ENCODE data around the gene ZC3H4. TPM values are rescaled to one million over a fixed set of nuclear protein-coding genes. Genes with fewer than 3 reads are reported as not detected.

Gene ZC3H4
- total and polyA plus RNA-seq, 4 donors: 2.9 to 11.8 (median 6.3) TPM

- Histone ChIP-seq H3K9me3 (ENCODE audit: control insufficient read depth in 4 of 4, low read length in 3 of 4) (no peaks in the 10 kb centered on the region), H3K27me3 (ENCODE audit: control insufficient read depth in 4 of 4, insufficient read depth in 4 of 4, low read length in 3 of 4) (no peaks in the 10 kb centered on the region), H3K36me3 (ENCODE audit: control insufficient read depth in 4 of 4, insufficient read depth in 3 of 4, low read depth in 1 of 4, low read length in 3 of 4) (peaks cover 12 to 30% (median 23%) of the 10 kb centered on the region in 4 donors), H3K27ac (ENCODE audit: low read depth in 1 of 2, low read length in 2 of 2) (no peak overlapping the region), H3K9ac (ENCODE audit: low read depth in 1 of 2, low read length in 2 of 2) (no peak overlapping the region), H3K4me1 (ENCODE audit: control insufficient read depth in 4 of 4, insufficient read depth in 4 of 4, low read length in 3 of 4) (no peaks in the 10 kb centered on the region), H3K4me3 (ENCODE audit: low read depth in 1 of 3, low read length in 3 of 3) (no peak overlapping the region)
- 88% methylated on average over 5 of the region's 5 CpGs for WGBS
- no peak for TF ChIP-seq CTCF (IDR thresholded peaks at IDR 0.05; ENCODE audit: low read depth, low read length, missing input control)
- no peak for TF ChIP-seq ATF3 (IDR thresholded peaks at IDR 0.05)
- TF ChIP-seq ZBTB33 (IDR thresholded peaks at IDR 0.05): no peak
- no peak for TF ChIP-seq HNF4A (conservative IDR thresholded peaks at IDR 0.05)
- DNase-seq (ENCODE audit: low spot score): no peak
Measured at GRCh38 chr19:47145639-47146486, 32.3 kb upstream of the ZC3H4 start.

- no peaks in the 10 kb centered on the region for H3K4me1 ChIP-seq (ENCODE audit: control insufficient read depth in 4 of 4, insufficient read depth in 4 of 4, low read length in 3 of 4)
- no peak overlapping the region for H3K27ac ChIP-seq (ENCODE audit: low read depth in 1 of 2, low read length in 2 of 2)
- H3K9ac ChIP-seq (ENCODE audit: low read depth in 1 of 2, low read length in 2 of 2): no peak overlapping the region
- no peaks in the 10 kb centered on the region for H3K9me3 ChIP-seq (ENCODE audit: control insufficient read depth in 4 of 4, low read length in 3 of 4)
- 93% methylated on average over 13 of the region's 13 CpGs for WGBS
- DNase-seq (ENCODE audit: low spot score): no peak
- no peaks in the 10 kb centered on the region for H3K27me3 ChIP-seq (ENCODE audit: control insufficient read depth in 4 of 4, insufficient read depth in 4 of 4, low read length in 3 of 4)
- no peak overlapping the region for H3K4me3 ChIP-seq (ENCODE audit: low read depth in 1 of 3, low read length in 3 of 3)
- H3K36me3 ChIP-seq (ENCODE audit: control insufficient read depth in 4 of 4, insufficient read depth in 3 of 4, low read depth in 1 of 4, low read length in 3 of 4): peaks cover 12 to 22% (median 16%) of the 10 kb centered on the region in 4 donors
- TF ChIP-seq NR2F2 (IDR thresholded peaks at IDR 0.05) (no peak), JUND (IDR thresholded peaks at IDR 0.05) (no peak), YY1 (IDR thresholded peaks at IDR 0.05) (no peak), EGR1 (IDR thresholded peaks at IDR 0.05; ENCODE audit: low read depth in 2 of 2) (no peak), RAD21 (IDR thresholded peaks at IDR 0.05) (no peak), ATF3 (IDR thresholded peaks at IDR 0.05) (no peak), SP1 (IDR thresholded peaks at IDR 0.05) (no peak), REST (IDR thresholded peaks at IDR 0.05) (no peak), ZBTB33 (IDR thresholded peaks at IDR 0.05) (no peak), FOXA1 (IDR thresholded peaks at IDR 0.05) (no peak), RXRA (IDR thresholded peaks at IDR 0.05) (no peak), GABPA (IDR thresholded peaks at IDR 0.05 in 1 of 2, conservative IDR thresholded peaks at IDR 0.05 in 1 of 2) (no peak), TAF1 (conservative IDR thresholded peaks at IDR 0.05) (no peak), FOXA2 (IDR thresholded peaks at IDR 0.05) (no peak), HNF4A (conservative IDR thresholded peaks at IDR 0.05) (no peak), CTCF (IDR thresholded peaks at IDR 0.05; ENCODE audit: low read depth, low read length, missing input control) (no peak), HNF4G (IDR thresholded peaks at IDR 0.05) (no peak)
- TF ChIP-seq, protein P1, sequence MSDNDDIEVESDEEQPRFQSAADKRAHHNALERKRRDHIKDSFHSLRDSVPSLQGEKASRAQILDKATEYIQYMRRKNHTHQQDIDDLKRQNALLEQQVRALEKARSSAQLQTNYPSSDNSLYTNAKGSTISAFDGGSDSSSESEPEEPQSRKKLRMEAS (IDR thresholded peaks at IDR 0.05): no peak
Measured at GRCh38 chr19:47144630-47145029, 31.1 kb upstream of the ZC3H4 start.

Data from liver (tissue), 9 donors.